ENCODE data around the gene BID.

BID gene

DNA sequence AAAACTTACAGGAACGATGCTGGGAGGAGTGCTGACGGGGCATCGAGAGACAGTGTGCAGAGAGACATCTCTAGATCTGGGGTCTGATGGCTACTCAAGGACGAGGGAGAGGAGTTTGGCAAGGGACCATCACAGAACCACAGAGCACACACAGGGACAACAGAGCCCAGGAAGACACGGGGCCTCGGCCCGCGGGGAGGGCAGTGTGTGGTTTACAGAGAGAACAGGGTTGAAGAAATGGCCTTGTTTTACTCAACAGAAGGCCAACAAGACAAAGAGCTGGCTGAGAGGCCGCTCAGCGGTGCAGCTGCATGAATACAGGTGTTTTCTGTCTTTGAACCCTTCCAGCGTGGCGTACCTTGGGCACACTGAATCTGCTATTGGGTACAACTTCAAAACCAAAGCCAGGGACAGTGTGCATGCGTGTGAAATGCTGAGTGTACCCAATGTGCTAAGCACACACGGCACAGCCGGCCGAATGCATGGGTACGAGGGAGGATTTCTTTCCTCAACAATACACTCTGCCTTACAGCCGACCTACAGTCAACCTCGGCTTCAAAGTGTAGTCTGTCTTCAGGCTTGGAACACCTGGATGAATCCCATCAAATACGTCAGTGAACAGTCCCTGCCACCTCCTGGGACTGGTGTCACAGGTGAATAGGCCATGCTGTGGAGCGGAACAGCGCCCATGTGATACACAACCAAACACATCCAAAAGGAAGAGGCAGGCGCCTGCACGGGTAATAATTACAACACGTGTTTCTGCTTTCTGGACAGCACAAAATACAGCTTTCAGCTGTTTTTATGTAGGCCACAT, 20.7 kb upstream of the BID start:
- DNase-seq (ENCODE audit: low read depth in 1 of 2, low spot score in 1 of 2) = no peak
- no peaks in the 10 kb centered on the region for H3K27me3 ChIP-seq (ENCODE audit: insufficient read depth, poor library complexity, severe bottlenecking)
- H3K4me3 ChIP-seq (replicated peaks; ENCODE audit: insufficient read depth, low read length) = no peak overlapping the region
- TF ChIP-seq POLR2AphosphoS5 (IDR thresholded peaks at IDR 0.05; ENCODE audit: low read depth) (no peak), GABPA (IDR thresholded peaks at IDR 0.05; ENCODE audit: low read depth) (no peak), SPI1 (IDR thresholded peaks at IDR 0.05; ENCODE audit: borderline replicate concordance, low read depth) (no peak)
- TF ChIP-seq, protein P1, sequence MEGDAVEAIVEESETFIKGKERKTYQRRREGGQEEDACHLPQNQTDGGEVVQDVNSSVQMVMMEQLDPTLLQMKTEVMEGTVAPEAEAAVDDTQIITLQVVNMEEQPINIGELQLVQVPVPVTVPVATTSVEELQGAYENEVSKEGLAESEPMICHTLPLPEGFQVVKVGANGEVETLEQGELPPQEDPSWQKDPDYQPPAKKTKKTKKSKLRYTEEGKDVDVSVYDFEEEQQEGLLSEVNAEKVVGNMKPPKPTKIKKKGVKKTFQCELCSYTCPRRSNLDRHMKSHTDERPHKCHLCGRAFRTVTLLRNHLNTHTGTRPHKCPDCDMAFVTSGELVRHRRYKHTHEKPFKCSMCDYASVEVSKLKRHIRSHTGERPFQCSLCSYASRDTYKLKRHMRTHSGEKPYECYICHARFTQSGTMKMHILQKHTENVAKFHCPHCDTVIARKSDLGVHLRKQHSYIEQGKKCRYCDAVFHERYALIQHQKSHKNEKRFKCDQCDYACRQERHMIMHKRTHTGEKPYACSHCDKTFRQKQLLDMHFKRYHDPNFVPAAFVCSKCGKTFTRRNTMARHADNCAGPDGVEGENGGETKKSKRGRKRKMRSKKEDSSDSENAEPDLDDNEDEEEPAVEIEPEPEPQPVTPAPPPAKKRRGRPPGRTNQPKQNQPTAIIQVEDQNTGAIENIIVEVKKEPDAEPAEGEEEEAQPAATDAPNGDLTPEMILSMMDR (IDR thresholded peaks at IDR 0.05; ENCODE audit: insufficient read depth, low read length) = no peak
- TF ChIP-seq, protein P2, sequence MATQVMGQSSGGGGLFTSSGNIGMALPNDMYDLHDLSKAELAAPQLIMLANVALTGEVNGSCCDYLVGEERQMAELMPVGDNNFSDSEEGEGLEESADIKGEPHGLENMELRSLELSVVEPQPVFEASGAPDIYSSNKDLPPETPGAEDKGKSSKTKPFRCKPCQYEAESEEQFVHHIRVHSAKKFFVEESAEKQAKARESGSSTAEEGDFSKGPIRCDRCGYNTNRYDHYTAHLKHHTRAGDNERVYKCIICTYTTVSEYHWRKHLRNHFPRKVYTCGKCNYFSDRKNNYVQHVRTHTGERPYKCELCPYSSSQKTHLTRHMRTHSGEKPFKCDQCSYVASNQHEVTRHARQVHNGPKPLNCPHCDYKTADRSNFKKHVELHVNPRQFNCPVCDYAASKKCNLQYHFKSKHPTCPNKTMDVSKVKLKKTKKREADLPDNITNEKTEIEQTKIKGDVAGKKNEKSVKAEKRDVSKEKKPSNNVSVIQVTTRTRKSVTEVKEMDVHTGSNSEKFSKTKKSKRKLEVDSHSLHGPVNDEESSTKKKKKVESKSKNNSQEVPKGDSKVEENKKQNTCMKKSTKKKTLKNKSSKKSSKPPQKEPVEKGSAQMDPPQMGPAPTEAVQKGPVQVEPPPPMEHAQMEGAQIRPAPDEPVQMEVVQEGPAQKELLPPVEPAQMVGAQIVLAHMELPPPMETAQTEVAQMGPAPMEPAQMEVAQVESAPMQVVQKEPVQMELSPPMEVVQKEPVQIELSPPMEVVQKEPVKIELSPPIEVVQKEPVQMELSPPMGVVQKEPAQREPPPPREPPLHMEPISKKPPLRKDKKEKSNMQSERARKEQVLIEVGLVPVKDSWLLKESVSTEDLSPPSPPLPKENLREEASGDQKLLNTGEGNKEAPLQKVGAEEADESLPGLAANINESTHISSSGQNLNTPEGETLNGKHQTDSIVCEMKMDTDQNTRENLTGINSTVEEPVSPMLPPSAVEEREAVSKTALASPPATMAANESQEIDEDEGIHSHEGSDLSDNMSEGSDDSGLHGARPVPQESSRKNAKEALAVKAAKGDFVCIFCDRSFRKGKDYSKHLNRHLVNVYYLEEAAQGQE (IDR thresholded peaks at IDR 0.05; ENCODE audit: insufficient replicate concordance, low read depth) = no peak
- H3K27ac ChIP-seq (replicated peaks) = no peak overlapping the region

DNA sequence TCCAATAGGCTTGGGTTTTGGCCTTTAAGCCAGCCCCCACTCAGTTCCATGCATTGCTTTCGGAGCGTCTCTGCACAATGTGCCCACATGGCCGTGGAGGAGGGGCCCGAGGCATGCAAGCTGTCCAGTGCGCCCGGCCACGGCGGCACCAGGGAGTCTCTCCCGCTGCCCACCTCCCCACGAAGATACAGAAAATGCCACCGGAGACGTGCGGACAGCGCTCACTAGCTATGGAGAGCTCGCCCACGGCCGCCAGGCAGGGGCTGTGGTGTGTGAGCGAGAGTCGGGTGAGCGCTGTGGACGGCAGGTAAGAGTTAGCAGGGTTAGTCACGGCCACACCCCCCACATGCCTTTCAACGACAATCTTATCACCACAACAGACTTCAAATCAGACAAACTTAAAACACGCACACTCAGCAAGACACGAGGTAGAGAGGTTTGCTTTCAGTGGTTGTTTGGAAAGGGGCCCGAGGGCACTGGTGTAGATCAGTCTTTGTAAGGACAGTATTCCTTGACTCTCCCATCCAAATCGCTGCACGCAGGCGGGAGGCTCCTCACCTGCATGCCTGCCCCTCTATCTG, 18.7 kb upstream of the BID start:
- no peak for DNase-seq (ENCODE audit: low read depth in 1 of 2, low spot score in 1 of 2)
- TF ChIP-seq, protein P2 (IDR thresholded peaks at IDR 0.05; ENCODE audit: insufficient replicate concordance, low read depth) = no peak
- no peak for TF ChIP-seq SPI1 (IDR thresholded peaks at IDR 0.05; ENCODE audit: borderline replicate concordance, low read depth)
- TF ChIP-seq POLR2AphosphoS5 (IDR thresholded peaks at IDR 0.05; ENCODE audit: low read depth) = no peak
- TF ChIP-seq GABPA (IDR thresholded peaks at IDR 0.05; ENCODE audit: low read depth) = no peak
- TF ChIP-seq, protein P1 (IDR thresholded peaks at IDR 0.05; ENCODE audit: insufficient read depth, low read length) = no peak
- H3K4me3 ChIP-seq (replicated peaks; ENCODE audit: insufficient read depth, low read length) = no peak overlapping the region
- H3K27me3 ChIP-seq (ENCODE audit: insufficient read depth, poor library complexity, severe bottlenecking) = no peaks in the 10 kb centered on the region
- no peak overlapping the region for H3K27ac ChIP-seq (replicated peaks)

DNA sequence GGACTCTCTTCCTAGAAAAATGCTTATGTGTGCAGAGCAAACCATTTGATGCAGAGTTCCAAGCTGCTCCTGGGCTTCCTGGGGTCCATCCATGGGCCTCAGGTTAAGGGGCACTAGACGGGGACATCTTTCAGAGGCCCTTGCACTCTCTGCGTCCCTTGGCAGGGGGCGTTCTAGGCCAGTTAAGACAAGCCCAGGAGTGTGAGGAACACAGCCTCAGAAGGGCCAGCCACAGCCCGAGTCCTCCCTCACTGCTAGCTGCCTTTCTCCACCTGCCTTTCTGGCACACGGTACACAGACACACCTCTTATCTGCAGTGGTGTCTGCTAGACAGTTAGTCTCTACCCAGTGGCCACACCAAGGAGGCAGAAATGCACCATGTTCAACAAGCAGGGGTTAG, 18.0 kb upstream of the BID start:
- TF ChIP-seq, protein P1 (IDR thresholded peaks at IDR 0.05; ENCODE audit: insufficient read depth, low read length) = no peak
- TF ChIP-seq, protein P2 (IDR thresholded peaks at IDR 0.05; ENCODE audit: insufficient replicate concordance, low read depth) = no peak
- no peak for TF ChIP-seq SPI1 (IDR thresholded peaks at IDR 0.05; ENCODE audit: borderline replicate concordance, low read depth)
- TF ChIP-seq GABPA (IDR thresholded peaks at IDR 0.05; ENCODE audit: low read depth) = no peak
- no peak for TF ChIP-seq POLR2AphosphoS5 (IDR thresholded peaks at IDR 0.05; ENCODE audit: low read depth)
- H3K27me3 ChIP-seq (ENCODE audit: insufficient read depth, poor library complexity, severe bottlenecking) = no peaks in the 10 kb centered on the region

More for the DNA sequence above, 18.0 kb upstream of the BID start:
- Histone ChIP-seq H3K27ac (replicated peaks) (no peak overlapping the region), H3K4me3 (replicated peaks; ENCODE audit: insufficient read depth, low read length) (no peak overlapping the region)
- DNase-seq (ENCODE audit: low read depth in 1 of 2, low spot score in 1 of 2) = no peak
